GM12864 (cell line): ENCODE measurements around the gene ACSF3.

Experiments used
- DNase-seq: peaks from one replicate; pipeline ENCODE4 v3.0.0-alpha.2; 2011; ENCODE audit warnings: low read depth
- H3K4me3 ChIP-seq: 2 replicates; pipeline ENCODE4 v1.5.1; 2011; ENCODE audit warnings: mild to moderate bottlenecking, low read depth, low read length, control low read depth
- TF ChIP-seq, protein P1 (sequence below): IDR thresholded peaks from 2 replicates; pipeline ENCODE4 v1.5.1; 2011; ENCODE audit warnings: low read depth, mild to moderate bottlenecking, moderate library complexity, low read length, control low read depth, inconsistent platforms; ENCODE audit errors: missing control alignments

ACSF3 gene

DNA sequence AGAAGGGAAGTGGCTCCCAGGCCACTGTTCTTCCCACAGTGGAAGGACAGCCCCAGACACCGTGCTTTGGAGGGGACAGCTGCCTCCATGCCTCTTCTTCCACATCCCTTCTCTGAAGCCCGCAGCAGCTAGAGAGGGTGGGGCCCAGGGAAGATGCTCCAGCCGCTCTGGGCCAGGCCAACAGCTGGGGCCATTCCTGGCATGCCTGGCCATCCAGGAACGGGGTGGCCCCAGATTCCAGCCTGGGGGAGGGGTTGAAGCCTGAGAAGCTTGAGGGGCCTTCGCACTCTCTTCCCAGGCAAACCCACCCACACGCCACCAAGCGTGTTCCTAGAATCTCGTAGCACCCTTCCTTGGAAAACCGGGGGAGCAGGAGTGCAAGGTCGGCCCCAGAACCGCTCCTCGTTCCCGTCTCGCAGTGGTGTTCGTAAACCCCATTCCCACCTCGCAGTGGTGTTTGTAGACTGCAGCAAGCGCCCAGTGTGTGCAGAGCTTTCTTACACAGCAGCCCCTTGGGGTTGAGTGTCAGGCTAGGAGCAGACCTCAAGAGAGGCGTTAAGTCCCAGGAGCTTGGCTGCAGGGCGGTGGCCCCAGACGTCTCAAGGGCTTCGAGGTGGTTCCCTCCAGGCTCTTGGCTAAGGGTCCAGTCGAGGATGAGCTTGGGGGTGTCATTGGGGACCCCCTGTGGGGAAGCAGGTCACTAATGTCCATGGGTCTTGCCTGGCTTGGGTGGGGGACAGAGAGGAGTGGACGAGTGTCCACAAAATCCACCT is 80.6 kb downstream of the ACSF3 start:
- no peak overlapping the region for H3K4me3 ChIP-seq
- TF ChIP-seq, protein P1, sequence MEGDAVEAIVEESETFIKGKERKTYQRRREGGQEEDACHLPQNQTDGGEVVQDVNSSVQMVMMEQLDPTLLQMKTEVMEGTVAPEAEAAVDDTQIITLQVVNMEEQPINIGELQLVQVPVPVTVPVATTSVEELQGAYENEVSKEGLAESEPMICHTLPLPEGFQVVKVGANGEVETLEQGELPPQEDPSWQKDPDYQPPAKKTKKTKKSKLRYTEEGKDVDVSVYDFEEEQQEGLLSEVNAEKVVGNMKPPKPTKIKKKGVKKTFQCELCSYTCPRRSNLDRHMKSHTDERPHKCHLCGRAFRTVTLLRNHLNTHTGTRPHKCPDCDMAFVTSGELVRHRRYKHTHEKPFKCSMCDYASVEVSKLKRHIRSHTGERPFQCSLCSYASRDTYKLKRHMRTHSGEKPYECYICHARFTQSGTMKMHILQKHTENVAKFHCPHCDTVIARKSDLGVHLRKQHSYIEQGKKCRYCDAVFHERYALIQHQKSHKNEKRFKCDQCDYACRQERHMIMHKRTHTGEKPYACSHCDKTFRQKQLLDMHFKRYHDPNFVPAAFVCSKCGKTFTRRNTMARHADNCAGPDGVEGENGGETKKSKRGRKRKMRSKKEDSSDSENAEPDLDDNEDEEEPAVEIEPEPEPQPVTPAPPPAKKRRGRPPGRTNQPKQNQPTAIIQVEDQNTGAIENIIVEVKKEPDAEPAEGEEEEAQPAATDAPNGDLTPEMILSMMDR, result no peak
- no peak for DNase-seq

DNA sequence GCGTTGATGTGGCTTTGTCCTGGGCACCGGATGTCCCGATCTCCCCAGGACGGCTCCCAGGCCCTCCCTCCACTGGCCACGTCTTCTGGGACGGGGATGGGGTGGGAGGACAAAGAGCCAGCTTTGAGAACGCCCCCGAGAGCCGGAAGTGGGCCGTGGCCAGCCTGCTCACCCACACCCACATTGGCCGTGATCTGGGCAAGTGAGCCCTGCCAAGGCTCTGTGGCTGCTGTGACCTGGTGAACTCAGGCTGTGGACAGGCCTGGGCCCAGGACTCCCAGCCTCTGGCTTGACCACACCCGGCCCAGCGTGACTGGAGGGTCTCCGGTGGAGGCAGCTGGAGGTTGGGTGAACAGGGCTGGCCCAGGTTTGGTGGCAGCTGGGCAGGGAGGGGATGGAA is 81.2 kb downstream of the ACSF3 start:
- TF ChIP-seq, protein P1, result no peak
- DNase-seq, result no peak
- H3K4me3 ChIP-seq, result no peak overlapping the region

DNA sequence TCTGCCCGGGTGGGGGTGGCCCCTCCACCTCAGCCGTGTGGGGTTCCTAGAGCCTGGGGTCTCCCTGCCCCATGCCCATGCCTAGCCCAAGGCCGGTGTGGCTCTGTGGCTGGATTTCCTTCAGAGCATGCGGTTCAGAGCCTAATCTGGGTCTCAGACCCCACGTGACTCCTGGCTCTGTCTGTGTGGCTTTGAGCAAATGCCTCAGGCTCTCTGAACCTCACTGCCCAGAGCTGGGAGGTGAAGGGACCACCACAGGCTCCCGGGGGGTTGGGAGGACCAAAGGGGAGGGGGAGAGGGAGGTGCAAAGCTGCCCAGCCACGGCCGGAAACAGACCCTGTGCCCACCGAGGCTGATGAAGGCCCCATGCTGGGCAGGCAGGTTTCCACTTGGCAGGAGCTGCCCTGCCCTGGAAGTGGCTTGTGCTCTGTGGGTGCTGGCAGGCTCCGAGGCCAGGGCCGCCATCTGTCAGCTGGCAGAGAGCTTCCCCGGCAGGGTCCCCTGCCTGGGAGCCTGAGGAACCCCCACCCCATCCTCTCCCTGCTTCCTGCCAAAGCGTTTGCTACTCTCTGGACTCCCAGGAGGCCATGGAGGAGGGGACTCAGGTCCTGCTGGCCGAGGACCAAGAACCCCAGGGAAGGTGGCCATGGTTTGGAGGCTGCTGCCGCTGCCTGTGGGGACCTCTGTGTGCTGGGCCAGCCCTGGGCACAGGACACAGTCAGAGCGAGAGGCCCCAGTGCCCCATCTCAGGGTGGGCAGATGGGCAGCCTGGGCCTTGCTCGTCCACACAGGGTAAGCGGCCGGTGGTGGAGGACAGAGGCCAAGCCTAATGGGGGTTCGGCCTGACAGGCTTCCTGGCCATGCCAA is 81.9 kb downstream of the ACSF3 start:
- no peak for DNase-seq
- no peak overlapping the region for H3K4me3 ChIP-seq
- TF ChIP-seq, protein P1, result no peak

DNA sequence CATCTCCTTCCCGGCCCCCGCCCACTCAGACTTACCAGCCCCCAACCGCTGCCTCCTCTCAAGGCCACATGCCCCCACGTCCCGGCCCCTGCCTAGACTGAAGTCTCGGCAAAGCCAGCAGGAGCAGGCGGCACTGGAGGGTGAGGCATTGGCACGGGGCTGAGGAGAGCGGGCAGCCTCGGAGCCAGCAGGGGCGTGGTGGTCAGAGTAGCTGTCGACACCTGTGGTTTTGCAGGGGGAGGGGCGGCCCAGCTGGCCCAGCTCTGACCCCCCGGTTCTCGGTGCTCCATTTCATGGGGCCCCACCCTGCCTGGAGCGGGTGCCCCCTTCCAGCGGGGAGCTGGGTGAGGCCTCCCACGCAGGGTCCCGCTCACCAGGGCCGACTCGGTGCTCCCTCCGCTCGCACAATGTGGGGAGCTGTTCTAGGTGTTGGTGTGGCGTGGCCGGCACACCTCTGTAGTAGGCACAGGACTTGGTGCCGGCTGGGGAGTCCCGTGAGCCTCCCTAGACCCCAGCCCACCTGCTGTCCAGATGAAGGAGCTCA is 82.6 kb downstream of the ACSF3 start:
- no peak for DNase-seq
- TF ChIP-seq, protein P1, result no peak
- no peak overlapping the region for H3K4me3 ChIP-seq

DNA sequence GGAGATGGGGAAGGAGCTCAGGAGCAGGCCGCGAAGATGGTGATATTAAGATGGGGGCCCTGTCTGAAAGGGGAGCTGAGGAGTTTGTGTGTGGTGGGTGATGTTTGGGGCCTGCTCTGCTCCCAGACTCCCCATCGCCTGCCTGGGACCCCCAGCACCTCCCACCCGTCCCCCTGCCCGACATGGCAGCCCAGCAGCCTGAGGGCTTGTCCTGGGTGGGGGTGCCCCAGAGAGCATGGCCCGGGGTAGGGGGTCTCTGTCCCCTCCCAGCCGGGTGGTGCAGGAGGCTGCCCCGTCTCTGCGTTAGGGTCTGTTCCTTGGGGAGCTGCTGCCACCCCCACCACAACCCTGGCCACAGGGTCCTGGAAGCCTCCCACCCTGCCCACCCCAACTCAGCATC is 83.1 kb downstream of the ACSF3 start:
- TF ChIP-seq, protein P1, result no peak
- DNase-seq, result no peak
- H3K4me3 ChIP-seq, result no peak overlapping the region

DNA sequence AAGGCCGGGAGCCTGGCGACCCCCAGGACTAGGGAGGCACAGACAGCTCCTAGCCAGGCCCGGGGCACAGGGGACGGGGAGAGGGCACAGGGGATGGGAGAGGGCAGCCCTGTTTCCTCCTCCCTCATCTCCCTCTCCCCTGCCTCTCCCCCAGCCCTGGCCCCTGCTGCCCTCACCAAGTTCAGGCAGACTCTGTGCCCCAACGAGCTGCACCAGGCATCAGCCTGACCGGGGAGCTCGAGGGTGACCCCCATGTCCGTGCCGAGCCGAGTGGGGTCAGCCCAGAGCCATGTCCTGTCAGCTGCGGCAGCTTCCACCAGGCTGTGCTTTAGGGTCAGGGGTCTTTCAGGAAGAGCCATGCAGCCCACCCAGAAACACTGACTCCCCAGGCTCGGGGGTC is 83.8 kb downstream of the ACSF3 start:
- no peak for DNase-seq
- TF ChIP-seq, protein P1, result no peak
- H3K4me3 ChIP-seq, result no peak overlapping the region
